Activated T-helper 1 cell treated with Interleukin-2 at 50 U/mL for 16 hours (primary cell): ENCODE data around the gene TPRG1.
"Not testable (repeated sequence)": the region's sequence is repeated elsewhere in the genome, so short reads cannot be mapped to it uniquely, and the experiment has no call there.

Source experiments
- DNase-seq: peaks from one replicate; pipeline ENCODE4 v3.0.0-alpha.2; 2020; ENCODE audit warnings: low read depth

The TPRG1 gene

DNA sequence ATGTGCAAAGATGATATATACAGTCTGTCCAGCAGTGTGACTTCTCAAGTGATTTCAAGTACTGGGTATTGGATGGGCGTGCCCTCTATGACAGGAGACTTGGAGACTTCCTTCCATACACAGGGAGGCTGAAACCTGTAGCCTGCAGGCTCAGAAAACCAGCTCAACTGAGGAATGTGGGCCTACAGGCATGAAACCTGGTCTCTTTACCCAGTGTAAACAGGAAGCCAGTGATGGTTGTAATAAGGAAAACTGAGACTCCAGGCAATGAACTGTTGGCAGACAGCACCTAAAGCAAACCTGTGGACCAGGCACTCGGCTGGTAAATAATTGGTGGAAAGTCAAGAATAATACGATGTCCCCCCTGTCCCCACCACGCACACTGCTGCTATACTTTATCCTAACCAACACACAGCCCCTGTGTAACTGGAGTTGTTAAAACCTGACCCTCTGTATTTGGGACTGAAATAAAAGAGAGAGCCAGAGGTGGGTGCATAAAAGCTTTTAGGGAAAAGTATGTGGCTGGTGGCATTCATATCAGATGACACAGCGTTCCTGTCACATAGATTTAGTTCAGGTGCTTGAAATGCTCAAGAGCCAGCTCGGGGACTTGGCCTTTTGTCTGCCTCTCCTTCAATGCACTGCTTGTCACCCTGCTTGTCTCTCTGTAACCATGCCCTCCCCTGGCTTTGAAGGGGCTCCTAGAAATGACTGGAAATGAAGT is 144.7 kb downstream of the TPRG1 start:
- no peak for DNase-seq

DNA sequence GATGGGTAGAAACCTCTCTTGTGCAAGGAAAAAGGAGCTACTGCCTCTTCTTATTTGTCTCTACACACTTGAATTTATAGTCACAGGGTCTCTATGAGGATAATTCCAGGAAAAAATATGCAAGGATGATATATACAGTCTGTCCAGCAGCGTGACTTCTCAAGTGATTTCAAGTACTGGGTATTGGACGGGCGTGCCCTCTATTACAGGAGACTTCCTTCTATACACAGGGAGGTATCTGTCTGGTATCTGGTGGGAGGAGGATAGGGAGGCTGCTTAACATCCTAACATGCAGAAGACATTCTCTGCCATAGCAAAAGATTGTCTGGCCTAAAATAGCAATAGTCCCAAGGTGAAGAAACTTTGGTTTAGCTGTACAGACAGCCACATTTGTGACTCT is 146.1 kb downstream of the TPRG1 start:
- DNase-seq: no peak

DNA sequence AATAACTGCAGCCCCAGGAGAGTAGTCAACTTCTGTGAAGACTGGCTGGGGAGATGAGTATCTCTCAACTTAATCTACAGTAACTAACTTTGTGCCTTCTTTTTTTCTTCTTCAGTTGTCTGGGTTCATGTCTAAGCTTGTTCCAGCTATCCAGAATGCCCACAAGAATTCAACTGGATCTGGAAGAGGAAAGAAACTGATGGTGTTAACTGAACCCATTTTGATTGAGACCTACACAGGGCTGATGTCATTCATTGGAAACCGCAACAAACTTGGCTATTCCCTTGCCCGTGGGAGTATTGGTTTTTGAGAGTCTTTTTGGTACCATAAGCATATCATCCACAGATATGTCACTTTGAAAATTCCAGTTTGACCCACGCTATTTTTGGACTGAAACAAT is 148.7 kb downstream of the TPRG1 start:
- no peak for DNase-seq

DNA sequence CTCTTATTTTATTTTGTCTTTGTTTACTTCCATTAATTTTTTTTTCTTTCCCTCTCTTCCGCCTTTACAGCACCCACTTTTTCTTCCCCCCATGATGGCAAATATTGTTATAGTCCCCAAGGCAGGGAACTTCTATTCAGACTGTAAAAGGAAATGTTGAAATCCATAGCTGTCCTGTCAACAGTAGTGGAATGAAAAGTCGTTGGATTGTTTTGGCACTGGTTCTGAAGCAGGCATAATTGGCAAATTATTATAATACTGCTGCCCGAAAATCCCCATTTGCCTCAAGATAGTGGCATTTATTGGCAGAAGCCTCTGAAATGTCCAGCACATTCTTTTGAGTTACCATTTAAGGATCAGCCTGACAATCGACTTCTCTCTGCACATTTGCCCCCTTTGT is 150.6 kb downstream of the TPRG1 start:
- DNase-seq: no peak

DNA sequence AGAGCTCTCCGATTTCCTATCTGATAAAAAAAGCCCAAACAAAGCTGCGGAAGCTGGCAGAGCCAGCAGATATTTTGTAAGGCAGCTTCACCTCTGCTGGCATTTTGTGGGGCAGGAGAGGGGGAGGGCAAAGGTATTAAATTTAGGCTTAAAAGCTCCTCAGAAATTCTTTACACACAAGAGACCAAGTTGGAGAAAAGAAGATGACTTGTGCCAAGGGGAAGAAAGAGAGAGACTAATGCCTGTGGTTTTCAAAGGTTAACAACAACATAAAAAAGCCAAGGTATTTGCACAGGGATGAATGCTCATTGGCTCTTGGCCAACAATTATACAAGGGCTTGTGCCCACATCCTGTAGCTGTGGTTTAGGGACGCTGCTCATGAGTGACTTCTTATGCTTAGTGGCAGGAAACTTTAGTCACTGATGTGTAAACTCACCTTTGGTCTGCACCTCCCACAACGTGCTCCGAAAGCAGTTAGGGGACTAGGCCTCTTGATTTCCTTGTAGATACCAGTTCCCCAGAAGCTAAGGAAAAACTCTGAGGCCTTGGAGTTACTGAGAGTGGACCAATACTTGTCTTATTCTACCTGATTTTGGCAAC is 152.9 kb downstream of the TPRG1 start:
- peak; percentile 60 for DNase-seq

DNA sequence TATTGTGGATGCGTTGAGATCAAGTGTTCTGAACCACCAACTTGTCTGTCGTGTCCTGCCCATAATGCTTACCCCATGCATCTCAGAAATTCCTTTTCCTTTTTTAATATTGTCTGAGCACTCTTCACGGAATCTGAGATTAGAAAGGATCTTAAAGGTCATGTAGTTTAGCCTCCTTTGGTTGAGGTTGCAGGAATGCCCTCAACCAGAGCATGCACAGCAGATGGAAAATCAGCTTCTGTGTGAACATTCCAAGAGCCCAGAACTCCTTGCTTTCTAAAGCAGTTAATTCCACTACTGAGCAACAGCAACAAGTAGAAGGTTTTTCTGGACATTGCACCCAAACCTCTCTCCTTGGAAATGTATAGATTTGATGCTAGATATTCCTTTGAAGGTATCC is 153.7 kb downstream of the TPRG1 start:
- DNase-seq: no peak

DNA sequence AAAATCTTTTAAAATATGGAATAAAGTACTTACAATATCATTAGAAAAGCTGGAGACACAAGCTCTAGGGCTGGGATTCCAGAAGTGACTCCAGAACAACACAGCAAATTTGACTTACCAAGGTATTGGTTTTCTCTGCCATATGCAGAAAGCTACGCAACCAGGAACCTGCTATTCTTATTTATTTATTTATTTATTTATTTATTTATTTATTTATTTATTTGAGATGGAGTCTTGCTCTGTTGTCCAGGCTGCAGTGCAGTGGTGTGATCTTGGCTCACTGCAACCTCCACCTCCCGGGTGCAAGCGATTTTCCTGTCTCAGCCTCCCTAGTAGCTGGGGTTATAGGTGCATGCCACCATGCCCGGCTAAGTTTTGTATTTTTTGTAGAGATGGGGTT is 157.9 kb downstream of the TPRG1 start:
- DNase-seq: not testable (repeated sequence)

DNA sequence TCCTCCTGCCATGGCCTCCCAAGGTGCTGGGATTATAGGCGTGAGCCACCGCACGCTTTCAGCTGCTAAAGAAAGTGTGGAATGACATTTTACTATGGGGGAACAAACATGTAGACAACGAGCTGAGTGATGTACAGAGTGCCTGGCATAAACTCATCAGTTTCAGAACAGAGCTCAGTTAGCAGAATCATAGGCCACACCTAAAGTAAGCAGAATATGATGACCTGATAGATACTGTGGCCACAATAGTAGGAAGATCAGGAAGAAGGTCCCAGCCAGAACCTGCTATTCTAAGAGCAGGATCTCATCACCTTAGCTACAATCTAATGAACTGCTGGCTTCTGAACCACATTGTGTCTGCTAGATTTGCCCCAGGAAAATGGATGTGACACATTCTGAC is 158.3 kb downstream of the TPRG1 start:
- DNase-seq: no peak

DNA sequence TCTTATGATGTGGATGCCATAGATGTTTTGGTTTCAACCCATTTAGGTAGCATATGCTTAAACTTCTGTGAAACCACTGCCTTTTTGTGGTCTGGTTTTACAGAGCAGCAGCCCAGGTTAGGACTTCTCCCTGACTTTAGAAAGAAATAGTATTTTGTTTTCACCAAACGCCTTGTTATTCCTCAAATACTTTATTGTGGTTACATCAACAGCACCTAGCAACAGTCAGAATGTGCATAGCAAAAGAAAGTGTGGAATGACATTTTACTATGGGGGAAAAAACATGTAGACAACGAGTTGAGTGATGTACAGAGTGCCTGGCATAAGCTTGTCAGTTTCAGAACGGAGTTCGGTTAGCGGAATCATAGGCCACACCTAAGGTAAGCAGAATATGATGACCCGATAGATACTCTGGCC is 159.2 kb downstream of the TPRG1 start:
- DNase-seq: no peak

DNA sequence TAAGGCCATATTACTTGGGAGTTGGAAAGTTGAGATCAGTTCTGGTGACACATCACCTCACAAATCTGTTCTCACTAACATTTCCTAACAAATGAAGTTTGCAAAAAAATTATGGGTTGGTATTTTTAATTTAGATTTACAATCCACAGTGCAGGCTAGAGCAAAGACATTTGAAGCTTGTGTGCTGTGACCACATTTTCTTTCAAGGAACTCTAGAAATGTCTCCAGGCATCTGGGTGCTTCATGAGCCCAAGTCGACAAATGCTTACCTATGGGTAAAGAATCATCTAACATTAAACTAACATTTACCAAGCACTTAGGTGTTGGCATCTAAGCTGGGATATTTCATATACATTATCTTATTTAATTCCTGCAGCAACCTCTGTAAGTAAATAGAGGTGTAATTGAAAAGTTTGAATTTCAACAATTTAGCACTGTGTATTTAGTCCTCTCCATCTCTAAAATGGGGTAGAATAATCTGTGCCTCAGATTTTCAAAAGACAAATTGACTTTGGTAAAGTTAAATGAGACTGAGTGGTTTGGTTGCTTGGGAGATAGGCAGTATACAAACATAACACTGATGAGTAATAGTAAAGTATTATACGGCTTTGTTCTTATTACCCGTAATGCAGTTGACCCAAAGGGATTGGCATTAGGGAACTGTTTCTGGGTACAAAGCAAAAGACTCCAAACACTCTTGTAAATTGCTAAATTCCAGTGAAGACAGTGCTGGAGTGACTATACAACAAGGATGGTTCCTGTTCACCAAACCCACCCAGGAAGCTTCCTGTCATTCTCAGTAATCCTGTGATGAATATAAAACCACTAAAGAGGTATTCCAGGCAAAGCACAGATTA is 162.5 kb downstream of the TPRG1 start:
- DNase-seq: no peak

DNA sequence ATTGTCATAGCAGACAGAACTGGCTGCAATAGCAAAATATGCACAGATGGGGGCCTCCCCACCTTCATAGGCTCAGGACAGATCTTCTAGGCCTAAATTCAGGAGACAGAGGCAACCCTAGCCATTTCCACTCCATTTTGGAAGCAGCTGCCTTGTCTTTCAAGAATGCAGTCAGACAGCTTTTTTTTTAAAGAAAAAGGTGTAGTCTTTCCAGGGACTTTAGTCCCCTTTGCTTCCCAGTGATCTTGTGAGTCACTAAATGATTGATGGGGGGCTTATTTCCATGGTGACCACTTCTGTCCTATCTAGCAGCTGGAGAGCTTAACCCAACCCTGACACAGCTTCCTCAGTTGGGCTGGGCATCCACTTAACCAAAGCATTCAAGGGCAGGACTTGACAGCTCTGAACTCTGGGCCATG is 165.9 kb downstream of the TPRG1 start:
- no peak for DNase-seq

DNA sequence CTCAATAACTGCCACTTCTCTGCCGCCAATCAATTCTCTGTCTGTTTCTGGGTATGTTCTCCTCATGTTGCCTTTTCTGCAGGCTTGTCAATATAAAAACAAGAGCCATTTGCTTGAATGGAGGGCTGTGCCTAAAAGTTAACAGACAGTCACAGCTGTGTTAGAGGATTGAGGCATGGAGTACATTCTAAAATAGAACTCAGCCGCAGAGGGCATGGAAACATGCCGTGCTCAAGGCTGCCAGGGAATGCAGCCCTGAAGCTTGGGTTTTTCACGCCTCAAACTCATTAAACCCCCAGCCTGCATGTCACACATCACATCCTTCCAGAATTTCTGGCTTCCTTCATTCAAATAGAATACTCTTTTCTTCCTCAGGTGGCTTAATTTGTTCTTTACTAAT is 166.6 kb downstream of the TPRG1 start:
- DNase-seq: no peak

DNA sequence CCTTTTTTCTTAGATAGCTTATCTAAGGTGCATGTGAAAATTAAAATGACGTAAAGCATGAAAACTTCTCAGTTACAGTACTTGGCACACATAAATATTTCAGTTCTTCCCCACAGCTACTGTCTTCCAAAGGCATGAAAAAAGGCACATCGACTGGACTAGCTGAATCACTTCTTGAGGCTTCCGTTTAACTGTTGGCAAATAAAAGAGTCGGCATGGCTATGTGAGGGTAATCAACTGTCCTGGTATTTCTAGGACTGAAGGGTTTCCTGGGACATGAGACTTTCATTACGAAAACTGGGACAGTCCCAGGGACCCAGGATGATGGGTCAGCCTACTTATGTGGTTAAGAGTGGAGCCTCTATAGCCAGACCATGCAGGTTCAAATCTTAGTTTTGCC is 168.2 kb downstream of the TPRG1 start:
- DNase-seq: no peak

DNA sequence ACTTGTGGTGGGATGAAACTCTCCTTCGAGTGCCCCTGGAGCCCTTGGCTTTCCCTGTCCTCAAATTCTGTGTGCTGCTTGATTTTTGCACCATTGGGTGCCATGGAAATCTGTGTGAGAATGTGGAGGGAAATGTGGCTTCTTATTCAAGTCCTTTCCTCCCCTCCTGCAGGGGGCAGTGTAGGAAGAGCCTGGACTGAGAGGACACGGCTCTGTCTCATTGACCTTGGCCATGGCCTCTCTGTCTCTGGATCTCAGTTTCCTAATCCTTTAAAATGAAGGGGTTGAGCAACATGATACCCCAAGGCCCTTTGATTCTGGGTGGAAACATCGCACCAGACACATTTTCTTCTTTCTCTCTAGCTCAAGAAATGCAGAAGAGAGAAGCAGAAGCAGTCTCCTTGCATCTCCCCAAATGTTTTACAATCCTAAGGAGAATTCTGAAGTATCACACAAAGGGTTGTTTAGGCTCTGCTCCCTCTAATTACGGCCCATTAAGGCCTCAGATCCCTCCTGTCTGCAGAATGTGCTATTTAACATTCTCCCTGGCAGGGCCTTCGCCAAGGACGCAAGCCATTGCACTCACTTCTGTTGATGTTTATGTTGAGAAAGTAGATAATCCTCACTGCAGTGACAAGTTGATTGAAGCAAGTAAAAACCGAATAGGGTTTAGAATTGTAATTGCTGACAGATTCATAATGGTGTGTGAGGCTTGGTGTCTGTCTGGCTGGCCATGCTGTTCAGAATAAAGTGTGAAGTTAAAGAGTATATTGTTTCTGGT is 169.1 kb downstream of the TPRG1 start:
- DNase-seq: no peak

DNA sequence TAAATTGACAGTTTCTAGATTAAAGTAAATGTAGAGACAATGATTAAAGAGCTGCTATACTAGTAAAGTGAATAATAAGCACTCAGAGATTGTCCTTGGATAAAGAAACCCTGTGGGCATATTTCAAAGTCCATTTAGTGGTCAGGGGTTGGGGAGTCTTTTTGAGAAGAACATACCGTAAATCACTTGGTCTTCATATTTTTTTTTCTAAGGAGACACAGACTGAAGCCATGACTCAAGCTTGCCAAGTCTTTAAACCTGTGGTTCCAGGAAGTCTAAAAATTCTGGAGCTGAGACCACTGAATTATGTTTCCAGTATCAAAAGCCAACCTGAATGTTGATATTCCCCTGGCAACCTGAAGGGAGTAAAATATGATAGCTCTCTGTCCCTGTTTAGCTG is 171.0 kb downstream of the TPRG1 start:
- no peak for DNase-seq

DNA sequence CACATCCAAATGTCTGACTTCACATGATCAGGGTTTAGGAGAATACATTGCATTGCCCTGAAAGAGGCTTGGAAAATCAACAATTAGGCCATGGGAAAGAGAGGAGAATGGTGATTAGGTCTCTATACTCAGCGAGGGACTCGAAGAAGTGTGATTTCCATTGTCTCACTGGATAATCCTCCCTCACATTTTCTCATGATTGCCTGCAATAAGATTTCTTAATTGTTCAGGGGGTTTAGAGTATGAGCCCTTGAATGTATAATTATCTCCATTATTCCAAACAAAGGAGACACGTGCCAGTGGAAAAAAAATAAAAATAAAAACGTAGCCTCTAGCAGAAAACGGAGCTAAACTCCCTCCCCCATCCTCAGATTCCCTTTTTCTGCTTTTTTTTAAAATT is 173.2 kb downstream of the TPRG1 start:
- no peak for DNase-seq

DNA sequence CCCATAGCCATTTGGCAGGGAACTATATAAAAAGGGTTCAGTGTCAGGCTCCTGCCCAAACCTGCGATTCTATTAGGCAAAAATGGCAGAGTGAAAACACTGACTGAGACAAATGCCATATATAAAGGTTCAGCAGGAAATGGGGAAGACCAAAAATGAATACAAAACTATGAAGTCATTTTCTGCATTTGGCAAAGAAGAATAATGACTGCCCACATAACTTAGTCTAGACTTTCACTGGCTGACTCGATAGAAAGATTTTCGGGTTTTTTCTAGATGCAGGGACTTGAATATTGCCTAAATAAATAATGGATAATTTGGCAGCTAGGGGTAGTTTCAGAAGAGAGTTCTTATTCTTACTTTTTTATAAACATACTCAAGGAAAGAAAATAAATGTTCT is 178.0 kb downstream of the TPRG1 start:
- no peak for DNase-seq

DNA sequence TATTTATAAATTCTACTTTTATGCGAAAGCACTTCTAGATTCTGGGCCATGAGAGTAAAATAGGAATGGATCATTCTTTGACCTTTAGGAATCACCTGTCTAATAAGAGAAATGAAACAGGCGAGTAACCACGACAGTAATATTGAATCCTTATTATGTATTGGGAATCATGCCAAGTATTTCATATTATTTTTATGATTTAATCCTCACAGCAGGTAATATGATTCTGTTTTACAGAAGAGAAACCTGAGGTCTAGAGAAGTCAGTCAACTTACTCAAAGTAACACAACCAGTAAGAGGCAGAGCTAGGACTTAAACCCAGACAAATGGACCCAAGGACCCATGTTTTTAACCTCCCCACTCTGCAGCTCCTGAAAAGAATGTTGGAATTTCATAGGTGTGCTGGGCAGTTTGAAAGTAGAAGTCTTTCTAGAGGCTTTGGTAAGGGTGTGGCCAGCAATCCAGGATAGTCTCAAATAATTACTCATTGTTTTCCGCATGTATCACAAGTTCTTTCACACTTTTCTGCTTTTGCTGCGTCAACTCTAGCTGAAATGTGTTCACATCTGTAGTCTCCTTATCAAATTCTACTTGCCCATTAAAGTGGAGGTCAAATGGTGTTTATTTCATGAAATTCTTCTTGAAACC is 181.7 kb downstream of the TPRG1 start:
- DNase-seq: no peak

DNA sequence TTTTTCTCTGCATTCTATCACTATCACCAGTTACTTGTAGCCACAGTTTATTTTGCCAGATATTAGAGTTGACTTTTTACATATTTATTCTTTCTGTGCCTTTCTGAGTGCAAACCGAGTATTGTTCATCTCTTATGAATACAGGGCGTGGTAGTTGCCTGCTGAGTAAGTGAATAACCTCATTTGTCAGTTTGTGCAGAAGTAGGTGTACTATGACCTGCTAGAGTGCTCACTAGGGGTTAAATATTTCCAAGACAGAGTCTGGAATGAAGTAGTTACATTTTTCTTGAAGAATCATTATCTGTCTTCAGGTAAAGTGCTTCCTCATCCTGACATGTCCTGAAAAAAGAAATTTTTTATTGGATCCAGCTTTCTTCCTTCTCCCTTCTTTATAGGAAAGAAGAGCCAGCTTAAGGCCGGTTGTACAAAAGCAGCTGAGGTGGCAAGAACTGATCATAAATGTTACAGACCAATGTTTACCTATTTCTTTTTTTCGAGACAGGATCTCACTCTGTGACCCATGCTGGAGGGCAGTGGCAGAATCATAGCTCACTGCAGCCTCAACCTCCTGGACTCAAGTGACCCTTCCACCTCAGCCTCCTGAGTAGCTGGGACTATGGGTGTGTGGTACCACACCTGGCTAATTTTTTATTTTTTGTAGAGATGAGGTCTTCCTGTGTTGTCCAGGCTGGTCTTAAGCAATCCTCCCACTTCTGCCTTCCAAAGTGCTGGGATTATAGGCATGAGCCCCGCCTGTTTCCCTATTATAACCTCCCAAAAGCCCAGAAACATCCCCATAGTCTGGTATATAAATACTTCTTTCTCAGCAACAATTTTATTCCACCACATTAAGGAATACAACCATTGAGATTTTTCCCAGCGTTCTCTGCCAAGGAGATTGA is 182.5 kb downstream of the TPRG1 start:
- no peak for DNase-seq

DNA sequence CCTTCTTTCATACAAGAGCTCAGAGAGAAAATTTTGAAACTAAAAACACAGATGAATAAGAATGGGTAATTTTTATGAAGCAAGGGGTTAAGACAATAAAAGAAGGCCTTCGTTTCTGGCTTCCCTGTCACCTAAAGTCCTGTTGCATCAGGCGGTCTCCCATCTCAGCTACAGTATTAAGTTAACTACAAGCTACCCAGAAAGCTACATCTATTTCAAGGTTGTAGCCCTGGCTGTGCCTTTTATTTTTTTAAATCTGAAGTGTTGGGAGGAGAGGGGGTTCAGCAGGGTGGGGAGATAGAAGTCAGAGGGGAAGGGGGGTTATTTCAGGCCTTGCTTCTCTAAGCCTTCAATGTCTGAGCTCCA is 183.3 kb downstream of the TPRG1 start:
- no peak for DNase-seq
